ENCODE measurements around the gene MAGI2.

- TF ChIP-seq POLR2A (IDR thresholded peaks at IDR 0.05; ENCODE audit: low read length) = no peak
- no peak for TF ChIP-seq GATA1 (IDR thresholded peaks at IDR 0.05; ENCODE audit: low read depth, low read length)
Measured at GRCh38 chr7:78691584-78691983, 761.9 kb downstream of the MAGI2 start.
